Stimulated activated CD4-positive, alpha-beta T cell treated with anti-CD3 and anti-CD28 coated beads, Interleukin-2, amount 100 ng/mL, for 4 hours (primary cell): ENCODE data around the gene XIRP1.

Experiments used
- DNase-seq: peaks from one replicate; pipeline ENCODE4 v3.0.0-alpha.2; 2020; ENCODE audit warnings: low read depth

XIRP1 gene

GRCh38 chr3:39208463-39209055 is 16.2 kb upstream of the XIRP1 start:
- DNase-seq: peak; percentile 15

GRCh38 chr3:39207361-39208186 is 15.2 kb upstream of the XIRP1 start:
- no peak for DNase-seq

GRCh38 chr3:39205919-39206516 is 13.6 kb upstream of the XIRP1 start:
- DNase-seq: no peak

- DNase-seq: no peak
These were observed 12.7 kb upstream of the XIRP1 start for GRCh38 chr3:39205131-39205530.

GRCh38 chr3:39203860-39204259 is 11.5 kb upstream of the XIRP1 start:
- no peak for DNase-seq

- DNase-seq: no peak
These were observed 11.0 kb upstream of the XIRP1 start for GRCh38 chr3:39203402-39203801.

- DNase-seq: no peak
These were observed 9.7 kb upstream of the XIRP1 start for GRCh38 chr3:39202094-39202493.

- no peak for DNase-seq
These were observed 4.4 kb upstream of the XIRP1 start for GRCh38 chr3:39196671-39197356.

GRCh38 chr3:39196034-39196433 is 3.6 kb upstream of the XIRP1 start:
- no peak for DNase-seq

- DNase-seq: no peak
These were observed 996 bp upstream of the XIRP1 start for GRCh38 chr3:39193391-39193790.

GRCh38 chr3:39191773-39192172 is 622 bp downstream of the XIRP1 start:
- DNase-seq: no peak

- DNase-seq: no peak
These were observed 1.3 kb downstream of the XIRP1 start for GRCh38 chr3:39191111-39191510.

GRCh38 chr3:39190281-39191025 is 1.9 kb downstream of the XIRP1 start:
- DNase-seq: no peak

GRCh38 chr3:39189959-39190269 is 2.5 kb downstream of the XIRP1 start:
- DNase-seq: peak; percentile 43

- no peak for DNase-seq
These were observed 3.0 kb downstream of the XIRP1 start for GRCh38 chr3:39189150-39189958.

GRCh38 chr3:39188271-39189149 is 3.9 kb downstream of the XIRP1 start:
- DNase-seq: no peak

- no peak for DNase-seq
These were observed 4.8 kb downstream of the XIRP1 start for GRCh38 chr3:39187372-39188155.

GRCh38 chr3:39186692-39187151 is 5.7 kb downstream of the XIRP1 start:
- DNase-seq: no peak

- DNase-seq: no peak
These were observed 6.3 kb downstream of the XIRP1 start for GRCh38 chr3:39185959-39186691.
